Bronchial epithelial cell (primary cell): Measurements from ENCODE around the gene USP54. TPM values are rescaled to one million over a fixed set of nuclear protein-coding genes. Genes with fewer than 3 reads are reported as not detected.

Experiments
- DNase-seq: peaks from one replicate; pipeline ENCODE4 v3.0.0-alpha.2; 2010; ENCODE audit warnings: low read depth
- FAIRE-seq: peaks from 2 replicates; lab custom pipeline; 2011; peaks lifted over from hg19 to GRCh38; lab: Jason Lieb, UNC
- H3K27me3 ChIP-seq: 2 replicates; pipeline ENCODE4 v1.5.1; 2011; ENCODE audit warnings: low read length; ENCODE audit not compliant: control insufficient read depth, insufficient read depth
- H3K36me3 ChIP-seq: 2 replicates; pipeline ENCODE4 v1.5.1; 2011; ENCODE audit warnings: low read length; ENCODE audit not compliant: control insufficient read depth, insufficient read depth
- H3K4me3 ChIP-seq: 2 replicates; pipeline ENCODE4 v1.5.1; 2011; ENCODE audit warnings: mild to moderate bottlenecking, low read depth, low read length, control low read depth
- total RNA-seq: library from RNA; depleted of rRNA; stranded (reverse); fragments of >200 nt; gene quantifications from 2 replicates; pipeline ENCODE4 v1.2.1, GENCODE V29; 2014
- TF ChIP-seq, protein P1 (sequence below): IDR thresholded peaks from 2 replicates; pipeline ENCODE4 v1.5.1; 2011; ENCODE audit warnings: mild to moderate bottlenecking, moderate library complexity, low read length, control low read depth, inconsistent platforms; ENCODE audit not compliant: insufficient read depth, severe bottlenecking

USP54 gene
- total RNA-seq, 1 donor from 2014 or later = 5.8 TPM

DNA sequence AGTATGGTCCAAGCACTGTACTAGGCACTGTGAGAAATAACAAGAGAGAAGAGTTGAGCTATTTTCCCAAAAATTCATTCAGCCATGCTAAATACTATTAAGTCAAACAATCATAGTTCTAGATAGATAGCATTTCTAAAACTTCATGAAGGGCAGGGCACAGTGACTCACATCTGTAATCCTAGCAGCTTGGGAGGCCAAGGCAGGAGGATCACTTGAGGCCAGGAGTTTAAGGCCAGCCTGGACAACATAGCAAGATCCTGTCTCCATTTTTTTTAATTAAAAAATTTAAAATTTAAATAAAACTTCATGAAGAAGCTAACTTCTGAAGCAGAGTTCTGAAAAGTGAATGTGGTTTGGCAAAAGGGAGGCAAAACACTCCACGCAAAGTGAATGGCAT is 29.9 kb downstream of the USP54 start:
- TF ChIP-seq, protein P1, sequence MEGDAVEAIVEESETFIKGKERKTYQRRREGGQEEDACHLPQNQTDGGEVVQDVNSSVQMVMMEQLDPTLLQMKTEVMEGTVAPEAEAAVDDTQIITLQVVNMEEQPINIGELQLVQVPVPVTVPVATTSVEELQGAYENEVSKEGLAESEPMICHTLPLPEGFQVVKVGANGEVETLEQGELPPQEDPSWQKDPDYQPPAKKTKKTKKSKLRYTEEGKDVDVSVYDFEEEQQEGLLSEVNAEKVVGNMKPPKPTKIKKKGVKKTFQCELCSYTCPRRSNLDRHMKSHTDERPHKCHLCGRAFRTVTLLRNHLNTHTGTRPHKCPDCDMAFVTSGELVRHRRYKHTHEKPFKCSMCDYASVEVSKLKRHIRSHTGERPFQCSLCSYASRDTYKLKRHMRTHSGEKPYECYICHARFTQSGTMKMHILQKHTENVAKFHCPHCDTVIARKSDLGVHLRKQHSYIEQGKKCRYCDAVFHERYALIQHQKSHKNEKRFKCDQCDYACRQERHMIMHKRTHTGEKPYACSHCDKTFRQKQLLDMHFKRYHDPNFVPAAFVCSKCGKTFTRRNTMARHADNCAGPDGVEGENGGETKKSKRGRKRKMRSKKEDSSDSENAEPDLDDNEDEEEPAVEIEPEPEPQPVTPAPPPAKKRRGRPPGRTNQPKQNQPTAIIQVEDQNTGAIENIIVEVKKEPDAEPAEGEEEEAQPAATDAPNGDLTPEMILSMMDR = no peak
- no peak for DNase-seq
- no peaks in the 10 kb centered on the region for H3K36me3 ChIP-seq
- H3K4me3 ChIP-seq = no peak overlapping the region
- FAIRE-seq = no peak
- H3K27me3 ChIP-seq = no peaks in the 10 kb centered on the region

DNA sequence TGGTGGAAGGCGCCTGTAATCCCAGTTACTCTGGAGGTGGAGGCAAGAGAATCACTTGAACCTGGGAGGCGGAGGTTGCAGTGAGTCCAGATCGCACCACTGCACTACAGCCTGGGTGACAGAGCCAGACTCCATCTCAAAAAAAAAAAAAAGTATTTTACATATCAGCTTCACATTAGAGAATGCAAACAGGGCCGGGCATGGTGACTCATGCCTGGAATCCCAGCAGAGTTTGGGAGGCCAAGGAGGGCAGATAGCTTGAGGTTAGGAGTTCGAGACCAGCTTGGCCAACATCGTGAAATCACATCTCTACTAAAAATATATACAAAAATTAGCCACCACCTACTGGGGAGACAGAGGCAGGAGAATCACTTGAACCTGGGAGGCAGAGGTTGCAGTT is 31.6 kb downstream of the USP54 start:
- no peak for FAIRE-seq
- TF ChIP-seq, protein P1 = no peak
- no peak for DNase-seq
- Histone ChIP-seq H3K36me3 (no peaks in the 10 kb centered on the region), H3K27me3 (no peaks in the 10 kb centered on the region), H3K4me3 (no peak overlapping the region)

DNA sequence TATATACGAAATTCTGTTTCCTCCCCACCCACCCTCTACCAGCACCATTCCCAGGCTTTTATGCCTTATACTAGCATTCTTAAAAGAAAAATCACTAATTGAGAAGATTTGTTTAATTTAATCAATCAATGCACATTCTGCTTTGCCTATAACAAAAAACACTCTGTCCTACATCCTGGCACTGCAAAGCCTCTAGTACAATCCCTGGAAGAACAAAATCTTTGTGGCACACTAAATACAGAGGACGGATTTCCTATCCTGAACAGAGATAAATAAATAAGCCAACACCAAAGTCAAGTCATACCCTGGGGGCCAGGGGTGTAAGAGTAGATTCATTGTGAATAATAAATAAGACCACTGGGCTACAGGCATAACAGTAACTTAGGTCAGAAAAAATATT is 34.3 kb downstream of the USP54 start:
- Histone ChIP-seq H3K27me3 (no peaks in the 10 kb centered on the region), H3K36me3 (no peaks in the 10 kb centered on the region), H3K4me3 (no peak overlapping the region)
- FAIRE-seq (no peak), DNase-seq (no peak)
- TF ChIP-seq, protein P1 = no peak

DNA sequence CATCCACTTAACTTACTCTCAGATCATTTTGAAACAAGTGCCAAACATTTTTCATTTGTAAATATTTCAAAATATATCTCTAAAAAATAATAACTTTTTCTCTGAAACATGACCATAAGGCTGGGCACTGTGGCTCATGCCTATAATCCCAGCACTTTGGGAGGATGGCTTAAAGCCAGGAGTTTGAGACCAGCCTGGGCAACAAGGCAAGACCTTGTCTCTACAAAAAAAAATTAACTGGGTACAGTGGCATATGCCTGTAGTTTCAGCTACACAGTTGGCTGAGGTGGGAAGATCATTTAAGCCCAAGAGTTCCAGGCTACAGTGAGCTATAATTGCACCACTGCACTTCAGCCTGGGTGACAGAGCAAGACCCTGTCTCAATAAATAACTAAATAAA is 36.4 kb downstream of the USP54 start:
- FAIRE-seq (no peak), DNase-seq (no peak)
- H3K27me3 ChIP-seq = no peaks in the 10 kb centered on the region
- no peak overlapping the region for H3K4me3 ChIP-seq
- H3K36me3 ChIP-seq = no peaks in the 10 kb centered on the region
- TF ChIP-seq, protein P1 = no peak

DNA sequence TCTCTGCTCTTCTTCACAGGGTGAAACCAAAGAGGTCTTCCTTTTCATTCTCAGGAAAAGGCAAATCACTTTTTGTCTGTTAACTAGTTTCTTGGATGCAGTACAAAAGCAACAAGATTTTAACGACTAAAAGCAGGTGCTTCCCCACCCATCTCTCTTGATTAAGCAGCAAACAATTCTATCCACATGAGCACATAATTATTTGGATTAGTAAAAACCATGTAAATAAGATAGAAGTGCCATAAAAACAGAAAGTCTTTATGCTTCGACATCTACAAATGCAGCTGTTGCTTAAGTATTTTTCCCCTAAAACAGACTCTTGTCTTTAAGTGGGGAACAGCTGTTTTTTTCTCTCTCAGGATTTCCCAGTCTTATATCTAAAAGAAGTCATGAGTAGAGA is 37.4 kb downstream of the USP54 start:
- no peaks in the 10 kb centered on the region for H3K27me3 ChIP-seq
- no peak for FAIRE-seq
- DNase-seq = no peak
- no peaks in the 10 kb centered on the region for H3K36me3 ChIP-seq
- TF ChIP-seq, protein P1 = no peak
- H3K4me3 ChIP-seq = no peak overlapping the region
